ENCODE results near the gene TLX2. TPM values are rescaled to one million over a fixed set of nuclear protein-coding genes. Genes with fewer than 3 reads are reported as not detected.

TLX2 gene
- total and polyA plus RNA-seq, 2 of the 13 experiments (the other 11 are each of a cell fraction or from before 2014, with no cell fraction given) = 0.05 to 0.20 TPM

DNA sequence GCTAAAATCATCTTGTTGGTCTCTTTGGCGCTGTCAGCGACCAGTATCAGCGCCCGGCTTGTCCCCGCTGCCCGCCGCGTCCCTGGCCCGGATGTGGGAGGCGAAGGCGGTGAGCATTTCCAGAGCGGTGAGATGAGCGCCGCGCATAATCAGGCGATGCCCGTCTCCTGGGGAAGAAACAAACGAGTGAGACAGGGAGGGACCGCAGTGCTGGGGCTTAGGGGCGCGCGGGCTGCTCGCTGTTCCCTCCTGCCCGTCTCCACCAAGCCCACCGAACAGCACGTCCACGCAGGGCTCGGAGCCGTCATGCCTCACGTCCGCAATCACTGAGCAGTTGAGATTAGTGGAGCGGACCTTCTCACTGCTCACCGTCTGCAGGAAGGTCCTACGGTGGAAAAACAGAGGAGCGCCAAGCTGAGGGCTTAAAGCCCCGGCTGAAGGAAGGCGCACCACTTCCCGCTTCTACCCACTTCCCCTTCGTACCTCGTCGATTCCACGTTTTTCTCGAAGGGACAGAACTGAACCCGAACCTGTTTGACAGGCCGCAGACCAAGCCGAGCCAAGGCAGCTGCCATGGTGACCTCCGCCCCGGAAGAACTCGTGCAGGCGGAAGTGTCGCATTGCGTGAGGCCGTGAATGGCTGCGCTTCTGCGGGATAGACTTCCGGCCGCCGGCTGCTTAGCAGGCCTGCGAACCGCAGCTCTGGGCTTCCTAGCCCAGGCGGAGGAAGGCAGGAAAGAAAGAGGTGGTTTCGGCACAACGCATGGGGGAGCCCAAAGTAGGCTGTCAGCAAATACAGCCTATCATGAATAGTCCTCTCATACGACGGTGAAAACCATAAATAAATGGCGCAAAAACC, 41.9 kb upstream of the TLX2 start, which contains the start of gene MRPL53 (continued):
- TF ChIP-seq PREB (CRISPR knock-in tag; IDR thresholded peaks at IDR 0.05) = no peak
- TF ChIP-seq ZNF343 (CRISPR knock-in tag; IDR thresholded peaks at IDR 0.05) = peak; percentile 81; the same call in 1 of the 2 replicates
- peak; percentile 28; the same call in 1 of the 2 replicates for TF ChIP-seq HMG20B (CRISPR knock-in tag; conservative IDR thresholded peaks at IDR 0.05)
- no peak; the same call in 1 of the 2 replicates for TF ChIP-seq U2AF2 (IDR thresholded peaks at IDR 0.05; ENCODE audit: low read depth, low read length)
- TF ChIP-seq ZNF597 (CRISPR knock-in tag; IDR thresholded peaks at IDR 0.05) = no peak
- peak; percentile 94 for TF ChIP-seq CREM (IDR thresholded peaks at IDR 0.05)
- no peak for TF ChIP-seq CREM (CRISPR knock-in tag; IDR thresholded peaks at IDR 0.05)
- TF ChIP-seq ZNF773 (CRISPR knock-in tag; IDR thresholded peaks at IDR 0.05; ENCODE audit: borderline replicate concordance) = peak; percentile 27; the same call in 1 of the 2 replicates
- peak; percentile 94 for TF ChIP-seq ZNF124 (CRISPR knock-in tag; IDR thresholded peaks at IDR 0.05)
- peak; percentile 81; the same call in 1 of the 2 replicates for TF ChIP-seq ZNF264 (CRISPR knock-in tag; IDR thresholded peaks at IDR 0.05)
- TF ChIP-seq TEAD3 (CRISPR knock-in tag; optimal IDR thresholded peaks at IDR 0.05; ENCODE audit: borderline replicate concordance) = peak; percentile 73
- peak; percentile 96 for TF ChIP-seq ZNF776 (CRISPR knock-in tag; IDR thresholded peaks at IDR 0.05)
- no peak for TF ChIP-seq ZNF7 (CRISPR knock-in tag; IDR thresholded peaks at IDR 0.05)
- TF ChIP-seq ATF2 (CRISPR knock-in tag; IDR thresholded peaks at IDR 0.05) = no peak; the same call in none of the 2 replicates
- TF ChIP-seq NCOA2 (CRISPR knock-in tag; IDR thresholded peaks at IDR 0.05) = peak; percentile 52; the same call in 1 of the 2 replicates
- TF ChIP-seq, protein P1, sequence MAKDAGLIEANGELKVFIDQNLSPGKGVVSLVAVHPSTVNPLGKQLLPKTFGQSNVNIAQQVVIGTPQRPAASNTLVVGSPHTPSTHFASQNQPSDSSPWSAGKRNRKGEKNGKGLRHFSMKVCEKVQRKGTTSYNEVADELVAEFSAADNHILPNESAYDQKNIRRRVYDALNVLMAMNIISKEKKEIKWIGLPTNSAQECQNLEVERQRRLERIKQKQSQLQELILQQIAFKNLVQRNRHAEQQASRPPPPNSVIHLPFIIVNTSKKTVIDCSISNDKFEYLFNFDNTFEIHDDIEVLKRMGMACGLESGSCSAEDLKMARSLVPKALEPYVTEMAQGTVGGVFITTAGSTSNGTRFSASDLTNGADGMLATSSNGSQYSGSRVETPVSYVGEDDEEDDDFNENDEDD (CRISPR knock-in tag; IDR thresholded peaks at IDR 0.05; ENCODE audit: borderline replicate concordance) = peak; percentile 74; the same call in 1 of the 2 replicates
- TF ChIP-seq MIER2 (CRISPR knock-in tag; IDR thresholded peaks at IDR 0.05) = peak; percentile 89
- TF ChIP-seq ZNF484 (CRISPR knock-in tag; IDR thresholded peaks at IDR 0.05; ENCODE audit: borderline replicate concordance, low read depth) = 0 out of 2 replicates have a peak, but pooled peaks have one; percentile 76
- no peak for TF ChIP-seq SNRNP70 (IDR thresholded peaks at IDR 0.05; ENCODE audit: low read depth, low read length)
- peak; percentile 58; the same call in 1 of the 2 replicates for TF ChIP-seq MYNN (CRISPR knock-in tag; IDR thresholded peaks at IDR 0.05; ENCODE audit: low read depth)
- peak; percentile 90; the same call in 1 of the 2 replicates for TF ChIP-seq AHR (CRISPR knock-in tag; IDR thresholded peaks at IDR 0.05)
- TF ChIP-seq, protein P2, sequence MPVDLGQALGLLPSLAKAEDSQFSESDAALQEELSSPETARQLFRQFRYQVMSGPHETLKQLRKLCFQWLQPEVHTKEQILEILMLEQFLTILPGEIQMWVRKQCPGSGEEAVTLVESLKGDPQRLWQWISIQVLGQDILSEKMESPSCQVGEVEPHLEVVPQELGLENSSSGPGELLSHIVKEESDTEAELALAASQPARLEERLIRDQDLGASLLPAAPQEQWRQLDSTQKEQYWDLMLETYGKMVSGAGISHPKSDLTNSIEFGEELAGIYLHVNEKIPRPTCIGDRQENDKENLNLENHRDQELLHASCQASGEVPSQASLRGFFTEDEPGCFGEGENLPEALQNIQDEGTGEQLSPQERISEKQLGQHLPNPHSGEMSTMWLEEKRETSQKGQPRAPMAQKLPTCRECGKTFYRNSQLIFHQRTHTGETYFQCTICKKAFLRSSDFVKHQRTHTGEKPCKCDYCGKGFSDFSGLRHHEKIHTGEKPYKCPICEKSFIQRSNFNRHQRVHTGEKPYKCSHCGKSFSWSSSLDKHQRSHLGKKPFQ (CRISPR knock-in tag; IDR thresholded peaks at IDR 0.05; ENCODE audit: insufficient replicate concordance) = peak; percentile 90
- no peak for TF ChIP-seq ZNF672 (CRISPR knock-in tag; IDR thresholded peaks at IDR 0.05)
- TF ChIP-seq ZEB1 (IDR thresholded peaks at IDR 0.05; ENCODE audit: insufficient replicate concordance, low read depth) = peak; percentile 81

Measured in HepG2 (cell line).